ENCODE results near the gene GFI1. TPM values are rescaled to one million over a fixed set of nuclear protein-coding genes. Genes with fewer than 3 reads are reported as not detected.

The GFI1 gene
- total RNA-seq, 1 donor from 2014 or later = not detected

GRCh38 chr1:92515796-92516201, 29.1 kb upstream of the GFI1 start:
- Histone ChIP-seq H3K4me1 (no peaks in the 10 kb centered on the region), H3K9me3 (no peaks in the 10 kb centered on the region), H3K36me3 (peaks cover 0 to 14% of the 10 kb centered on the region in 2 donors), H3K27me3 (no peaks in the 10 kb centered on the region), H3K4me3 (no peak overlapping the region), H3K27ac (no peak overlapping the region)
- DNase-seq (ENCODE audit: low spot score in 2 of 2) = no peak
- no peak for TF ChIP-seq CTCF (IDR thresholded peaks at IDR 0.05)
- intact Hi-C loops (cut with DNase I) = no loop called here

- intact Hi-C loops (cut with DNase I) = no loop called here
- no peak overlapping the region for H3K27ac ChIP-seq
- no peak for DNase-seq (ENCODE audit: low spot score in 2 of 2)
Measured at GRCh38 chr1:92511541-92511940, 24.8 kb upstream of the GFI1 start.

GRCh38 chr1:92509619-92510018, 22.9 kb upstream of the GFI1 start:
- Histone ChIP-seq H3K27ac (no peak overlapping the region), H3K27me3 (no peaks in the 10 kb centered on the region)
- intact Hi-C loops (cut with DNase I) = no loop called here

More at GRCh38 chr1:92511541-92511940, 24.8 kb upstream of the GFI1 start:
- no peak overlapping the region for H3K4me3 ChIP-seq
- H3K9me3 ChIP-seq = no peaks in the 10 kb centered on the region
- peaks cover 0 to 3% of the 10 kb centered on the region in 2 donors for H3K36me3 ChIP-seq
- no peaks in the 10 kb centered on the region for H3K4me1 ChIP-seq
- no peak for TF ChIP-seq CTCF (IDR thresholded peaks at IDR 0.05)
- no peaks in the 10 kb centered on the region for H3K27me3 ChIP-seq

GRCh38 chr1:92505015-92505692, 18.4 kb upstream of the GFI1 start:
- no peak for TF ChIP-seq CTCF (IDR thresholded peaks at IDR 0.05)
- Histone ChIP-seq H3K36me3 (no peaks in the 10 kb centered on the region), H3K4me3 (no peak overlapping the region), H3K27me3 (no peaks in the 10 kb centered on the region), H3K4me1 (no peaks in the 10 kb centered on the region), H3K27ac (no peak overlapping the region), H3K9me3 (no peaks in the 10 kb centered on the region)
- intact Hi-C loops (cut with DNase I) = no loop called here
- no peak for DNase-seq (ENCODE audit: low spot score in 2 of 2)

More at GRCh38 chr1:92509619-92510018, 22.9 kb upstream of the GFI1 start:
- Histone ChIP-seq H3K36me3 (peaks cover 0 to 3% of the 10 kb centered on the region in 2 donors), H3K4me1 (no peaks in the 10 kb centered on the region), H3K9me3 (no peaks in the 10 kb centered on the region), H3K4me3 (no peak overlapping the region)
- no peak for DNase-seq (ENCODE audit: low spot score in 2 of 2)
- no peak for TF ChIP-seq CTCF (IDR thresholded peaks at IDR 0.05)

- TF ChIP-seq CTCF (IDR thresholded peaks at IDR 0.05) = no peak
- no peaks in the 10 kb centered on the region for H3K4me1 ChIP-seq
- intact Hi-C loops (cut with DNase I) = no loop called here
- H3K27ac ChIP-seq = no peak overlapping the region
- DNase-seq (ENCODE audit: low spot score in 2 of 2) = no peak
- H3K36me3 ChIP-seq = no peaks in the 10 kb centered on the region
- H3K27me3 ChIP-seq = no peaks in the 10 kb centered on the region
- no peak overlapping the region for H3K4me3 ChIP-seq
- no peaks in the 10 kb centered on the region for H3K9me3 ChIP-seq
Measured at GRCh38 chr1:92504291-92505014, 17.7 kb upstream of the GFI1 start.
